PFSK-1 (cell line): ENCODE results near the gene MSANTD7.

Experiments used
- REST ChIP-seq, 2 experiments: IDR thresholded peaks; 2 replicates each; pipeline versions ENCODE4 v1.6.1 to v1.8.0; 2011 to 2012; ENCODE audit warnings: low read depth in 2 of 2, low read length in 2 of 2, control low read depth in 1 of 2, inconsistent platforms in 1 of 2, mild to moderate bottlenecking in 1 of 2, moderate library complexity in 1 of 2; ENCODE audit not compliant: insufficient read depth in 1 of 2
- SIN3A ChIP-seq: IDR thresholded peaks from 2 replicates; pipeline ENCODE4 v1.6.1; 2012; ENCODE audit warnings: mild to moderate bottlenecking, low read length, moderate library complexity, borderline replicate concordance; ENCODE audit not compliant: insufficient read depth

- TF ChIP-seq REST (IDR thresholded peaks at IDR 0.05; ENCODE audit: insufficient read depth in 1 of 2, low read depth in 2 of 2, low read length in 2 of 2) (no peak), SIN3A (no peak)
These were observed 39.5 kb upstream of the MSANTD7 start for GRCh38 chr10:14798636-14799035.
